SK-N-MC (cell line): ENCODE results near the gene MIEN1.

Source experiments
- DNase-seq: peaks from one replicate; pipeline ENCODE4 v3.0.0-alpha.2; 2011; ENCODE audit warnings: low read depth, low spot score
- H3K27ac ChIP-seq: fragments of 200-600 bp; sonication (generic); 2 replicates; pipeline ENCODE4 v1.5.1; 2016; ENCODE audit warnings: mixed run types
- H3K36me3 ChIP-seq: fragments of 200-600 bp; sonication (generic); 2 replicates; pipeline ENCODE4 v1.6.1; 2017; ENCODE audit warnings: antibody characterized with exemption, low read length, mixed read lengths; ENCODE audit not compliant: insufficient read depth
- H3K4me3 ChIP-seq: fragments of 200-600 bp; sonication (generic); 2 replicates; pipeline ENCODE4 v1.5.1; 2016
- H3K9ac ChIP-seq: fragments of 200-600 bp; sonication (generic); 2 replicates; pipeline ENCODE4 v1.8.0; 2017; ENCODE audit warnings: mixed run types, mixed read lengths; ENCODE audit not compliant: insufficient read length
- H3K9me3 ChIP-seq: fragments of 200-600 bp; sonication (generic); 2 replicates; pipeline ENCODE4 v1.6.1; 2017; ENCODE audit warnings: low read depth, mild to moderate bottlenecking, antibody characterized with exemption, low read length, moderate library complexity, mixed read lengths
- EZH2 ChIP-seq: fragments of 200-600 bp; sonication (generic); IDR thresholded peaks from one replicate; pipeline ENCODE4 v1.6.1; 2017; ENCODE audit warnings: antibody characterized with exemption
- FOXP2 ChIP-seq: optimal IDR thresholded peaks from 2 replicates; pipeline ENCODE3; 2011; ENCODE audit warnings: mild to moderate bottlenecking, moderate library complexity; ENCODE audit not compliant: insufficient read depth; ENCODE audit errors: extremely low read length, control extremely low read depth
- POLR2AphosphoS5 ChIP-seq: IDR thresholded peaks from 2 replicates; pipeline ENCODE4 v1.6.1; 2012; ENCODE audit warnings: mild to moderate bottlenecking, low read depth, low read length, borderline replicate concordance

The MIEN1 gene

GRCh38 chr17:39730095-39730921, at the start of gene MIEN1:
Gene MIEN1 (minus strand): TSS chr17:39730532. CDS start chr17:39730495, 37 bp downstream.
- Histone ChIP-seq H3K36me3 (no peaks in the 10 kb centered on the region; the same call in 1 of the 2 replicates), H3K27ac (no peak within 1 kb of the TSS), H3K9ac (peak within 1 kb of the TSS; percentile 76), H3K9me3 (no peaks in the 10 kb centered on the region), H3K4me3 (peak within 1 kb of the TSS; percentile 88)
- TF ChIP-seq EZH2 (no peak), POLR2AphosphoS5 (peak; percentile 74; the same call in 1 of the 2 replicates)
- no peak for DNase-seq

GRCh38 chr17:39777534-39778365, 47.4 kb upstream of the MIEN1 start:
- no peak for DNase-seq
- Histone ChIP-seq H3K4me3 (no peak overlapping the region), H3K27ac (no peak overlapping the region), H3K36me3 (no peaks in the 10 kb centered on the region), H3K9ac (no peak overlapping the region), H3K9me3 (no peaks in the 10 kb centered on the region)
- TF ChIP-seq FOXP2: no peak
- no peak for TF ChIP-seq EZH2
- no peak for TF ChIP-seq POLR2AphosphoS5

DNA sequence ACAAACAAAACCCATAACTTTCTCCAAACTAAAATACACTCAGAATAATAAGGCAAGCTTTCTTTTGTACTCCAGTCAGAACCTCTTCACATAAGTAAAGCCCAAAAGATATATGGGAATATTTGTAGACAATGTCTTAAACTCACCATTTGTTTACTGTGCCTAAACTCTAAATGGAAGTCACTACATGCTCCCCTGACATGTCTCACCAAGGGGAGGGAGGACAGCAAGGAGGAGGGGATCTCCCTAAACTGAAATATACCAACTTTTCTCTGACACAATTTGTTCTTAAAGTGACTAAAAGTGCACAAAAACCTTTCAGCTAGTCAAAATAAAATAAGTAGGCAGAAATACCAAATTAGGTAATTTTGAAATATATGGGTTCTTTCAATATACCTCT, 45.9 kb upstream of the MIEN1 start:
- Histone ChIP-seq H3K9ac (no peak overlapping the region), H3K4me3 (no peak overlapping the region), H3K36me3 (no peaks in the 10 kb centered on the region), H3K27ac (no peak overlapping the region), H3K9me3 (no peaks in the 10 kb centered on the region)
- no peak for TF ChIP-seq POLR2AphosphoS5
- TF ChIP-seq FOXP2: no peak
- TF ChIP-seq EZH2: no peak
- no peak for DNase-seq

DNA sequence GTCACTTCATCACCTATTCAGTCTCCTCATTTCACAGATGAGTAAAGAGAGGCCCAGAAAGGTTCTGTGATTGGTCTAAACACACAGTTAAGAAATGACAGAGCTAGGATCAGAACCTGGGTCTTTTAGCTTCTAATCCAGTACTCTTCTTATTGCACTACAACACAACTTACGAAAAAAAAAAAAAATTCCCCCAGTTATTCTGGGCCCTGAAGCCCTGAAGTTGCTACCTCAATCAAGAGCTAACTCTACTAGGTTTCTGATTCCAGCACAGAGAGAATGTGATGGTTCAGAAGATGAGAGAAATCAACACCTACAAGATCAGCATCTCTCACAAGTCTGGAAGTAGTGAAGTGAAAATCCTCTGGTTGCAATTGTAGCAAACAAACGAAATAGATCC, 44.7 kb upstream of the MIEN1 start:
- no peaks in the 10 kb centered on the region for H3K9me3 ChIP-seq
- no peaks in the 10 kb centered on the region for H3K36me3 ChIP-seq
- no peak overlapping the region for H3K4me3 ChIP-seq
- H3K9ac ChIP-seq: no peak overlapping the region
- no peak for DNase-seq
- no peak overlapping the region for H3K27ac ChIP-seq
- TF ChIP-seq POLR2AphosphoS5: no peak
- TF ChIP-seq EZH2: no peak
- no peak for TF ChIP-seq FOXP2

GRCh38 chr17:39774047-39774446, 43.7 kb upstream of the MIEN1 start:
- Histone ChIP-seq H3K9me3 (no peaks in the 10 kb centered on the region), H3K4me3 (no peak overlapping the region), H3K27ac (no peak overlapping the region), H3K9ac (no peak overlapping the region), H3K36me3 (no peaks in the 10 kb centered on the region)
- DNase-seq: no peak
- TF ChIP-seq FOXP2 (no peak), POLR2AphosphoS5 (no peak), EZH2 (no peak)

- no peak overlapping the region for H3K4me3 ChIP-seq
- H3K27ac ChIP-seq: no peak overlapping the region
- TF ChIP-seq EZH2 (no peak), FOXP2 (no peak)
- H3K9ac ChIP-seq: no peak overlapping the region
- no peak for DNase-seq
- H3K9me3 ChIP-seq: no peaks in the 10 kb centered on the region
- H3K36me3 ChIP-seq: no peaks in the 10 kb centered on the region
Measured at GRCh38 chr17:39772987-39773934, 42.9 kb upstream of the MIEN1 start.

DNA sequence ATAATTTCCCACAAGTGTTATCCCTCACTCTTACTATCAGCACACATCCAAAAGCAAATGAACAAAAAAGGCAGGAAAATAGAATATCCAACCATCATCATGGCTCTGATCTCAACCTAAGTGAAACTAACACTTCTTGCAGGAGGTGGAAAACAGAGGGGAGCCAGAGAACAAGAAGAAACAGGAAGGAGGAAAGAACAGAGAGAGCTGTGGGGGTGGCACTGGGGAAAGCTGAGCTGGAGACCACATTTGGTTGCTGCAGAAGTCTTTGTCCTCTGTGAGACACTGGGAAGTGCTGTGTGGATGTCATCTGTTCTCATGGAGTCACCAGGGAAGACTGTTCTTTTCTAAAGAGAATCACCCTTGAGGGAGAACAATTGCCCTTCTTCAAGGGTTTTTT, 42.1 kb upstream of the MIEN1 start:
- Histone ChIP-seq H3K9ac (no peak overlapping the region), H3K27ac (no peak overlapping the region), H3K36me3 (no peaks in the 10 kb centered on the region), H3K4me3 (no peak overlapping the region), H3K9me3 (no peaks in the 10 kb centered on the region)
- DNase-seq: no peak
- TF ChIP-seq POLR2AphosphoS5: no peak
- no peak for TF ChIP-seq FOXP2
- TF ChIP-seq EZH2: no peak
